GM18505 (cell line): ENCODE measurements around the gene CYSLTR2.

Experiments used
- ATAC-seq: cut with Tn5 transposase; IDR thresholded peaks from one replicate; pipeline ENCODE4 v1.9.1; 2021; ENCODE audit not compliant: unreplicated experiment
- POLR2A ChIP-seq: IDR thresholded peaks from 4 replicates; pipeline ENCODE4 v1.6.1; 2011; ENCODE audit warnings: borderline replicate concordance; ENCODE audit not compliant: insufficient read depth, insufficient read length; ENCODE audit errors: extremely low read depth

Gene CYSLTR2

DNA sequence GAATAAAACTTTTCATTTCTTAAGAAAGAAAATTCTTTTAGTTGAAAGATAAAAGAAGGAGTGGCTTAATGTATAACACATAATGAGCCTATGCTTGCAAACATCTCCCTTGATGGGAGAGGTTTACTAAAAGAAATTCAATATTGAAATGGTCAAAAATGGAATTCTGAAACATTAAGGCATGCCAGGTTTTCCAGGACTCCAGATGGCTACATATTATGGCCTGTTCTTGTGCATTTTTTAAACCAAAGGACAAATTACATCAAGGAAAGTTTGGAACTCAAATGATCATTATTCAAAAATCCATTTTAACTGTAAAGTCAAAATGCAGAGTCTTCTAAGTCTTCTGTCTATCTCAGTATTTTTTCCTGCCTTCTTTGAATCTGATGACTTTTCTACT lies 19.1 kb upstream of the CYSLTR2 start:
- TF ChIP-seq POLR2A, result no peak
- ATAC-seq, result no peak

DNA sequence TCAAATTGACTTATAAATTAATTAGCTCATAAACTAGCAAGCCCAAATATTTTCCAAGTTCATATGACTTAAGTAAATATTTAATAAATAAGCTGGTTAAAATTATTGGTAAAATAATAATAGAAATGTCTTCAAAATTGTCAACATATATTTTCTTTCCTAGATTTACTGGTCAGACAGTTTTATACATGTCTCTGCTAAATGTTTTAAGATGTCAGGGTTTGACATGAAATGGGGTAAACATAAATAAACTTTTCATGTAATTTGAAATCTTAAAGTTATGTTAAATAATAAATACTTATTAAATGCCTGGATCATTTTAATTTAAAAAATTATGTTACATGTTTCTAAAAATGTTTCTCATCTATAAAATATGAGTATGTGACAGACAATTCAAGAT lies 18.3 kb upstream of the CYSLTR2 start:
- no peak for TF ChIP-seq POLR2A
- ATAC-seq, result no peak

DNA sequence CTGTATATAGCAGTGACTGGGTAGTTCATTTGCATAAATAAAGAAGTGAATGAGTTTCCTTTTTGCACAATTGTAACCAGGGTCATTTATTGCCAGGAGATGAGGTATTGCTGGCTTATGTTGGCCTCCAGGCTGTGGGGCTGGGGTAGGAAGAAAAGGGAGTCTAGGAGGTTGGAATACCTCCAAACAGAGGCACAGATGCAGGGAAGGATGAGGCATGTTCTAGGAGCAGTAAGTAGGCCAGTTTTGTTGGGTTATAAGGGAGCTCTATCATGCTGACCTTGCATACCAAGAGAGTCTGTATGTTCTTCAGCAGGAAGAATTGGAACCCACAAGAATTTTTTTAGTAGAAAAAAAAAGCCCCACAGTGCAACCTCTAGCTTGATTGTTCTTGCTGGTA lies 17.2 kb upstream of the CYSLTR2 start:
- ATAC-seq, result no peak
- TF ChIP-seq POLR2A, result no peak

DNA sequence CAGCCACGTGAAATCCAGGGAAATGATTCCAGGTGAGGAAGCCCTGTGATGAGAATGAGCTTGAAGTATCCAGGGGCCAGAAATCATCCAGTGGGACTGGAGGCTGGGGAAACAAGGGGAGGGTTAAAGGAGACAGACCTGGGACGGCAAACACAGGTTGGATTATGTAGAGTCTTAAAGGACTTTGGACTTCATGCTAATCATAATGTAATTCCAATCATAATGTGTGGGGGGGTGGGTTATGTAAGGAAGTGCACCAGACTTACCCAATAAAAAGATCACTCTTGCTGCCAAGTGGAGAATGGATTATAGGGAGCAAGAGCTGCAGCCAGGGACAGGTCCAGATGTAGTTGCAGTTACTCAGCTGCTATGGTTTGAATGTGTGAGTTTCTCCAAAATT lies 16.1 kb upstream of the CYSLTR2 start:
- ATAC-seq, result no peak
- TF ChIP-seq POLR2A, result no peak

DNA sequence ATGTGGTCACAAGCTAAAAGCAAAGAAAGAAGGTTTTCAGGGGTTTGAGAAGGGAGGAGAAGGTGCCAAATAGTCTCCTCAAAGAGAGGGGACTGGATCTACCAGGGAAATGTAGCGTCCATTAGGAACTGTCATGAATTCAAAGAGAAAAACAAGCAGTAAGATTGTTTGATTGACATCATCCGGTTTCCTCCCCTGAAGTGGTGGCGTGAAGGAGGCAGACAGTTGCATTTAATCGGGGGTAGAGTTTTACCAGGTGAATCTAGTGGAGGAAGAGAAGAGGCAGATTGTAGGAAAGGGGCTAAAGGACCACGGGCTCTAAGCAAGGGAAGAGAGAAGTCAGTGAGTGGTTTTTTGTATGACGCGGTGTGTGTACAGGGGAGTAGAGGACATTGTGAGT lies 13.0 kb upstream of the CYSLTR2 start:
- ATAC-seq, result no peak
- TF ChIP-seq POLR2A, result no peak

DNA sequence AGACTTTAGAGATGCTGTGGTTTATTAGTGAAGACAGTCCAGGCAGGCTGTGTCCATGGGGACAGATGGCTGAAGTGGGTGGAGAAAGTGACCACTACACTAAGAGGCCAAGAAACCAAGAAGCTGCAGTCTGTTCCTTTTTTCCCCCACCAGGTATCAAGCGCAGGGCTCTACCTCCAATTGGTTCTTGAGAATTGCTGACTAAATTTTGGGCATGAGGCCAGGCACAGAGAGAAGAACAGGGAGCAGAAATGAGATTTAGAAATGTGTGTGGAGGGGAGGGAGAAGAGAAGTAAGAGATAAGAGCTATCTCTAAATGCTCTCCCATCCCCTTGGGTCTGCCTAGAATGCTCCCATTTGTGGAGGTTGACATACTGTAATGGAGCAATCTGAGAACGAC lies 12.3 kb upstream of the CYSLTR2 start:
- no peak for TF ChIP-seq POLR2A
- ATAC-seq, result no peak

DNA sequence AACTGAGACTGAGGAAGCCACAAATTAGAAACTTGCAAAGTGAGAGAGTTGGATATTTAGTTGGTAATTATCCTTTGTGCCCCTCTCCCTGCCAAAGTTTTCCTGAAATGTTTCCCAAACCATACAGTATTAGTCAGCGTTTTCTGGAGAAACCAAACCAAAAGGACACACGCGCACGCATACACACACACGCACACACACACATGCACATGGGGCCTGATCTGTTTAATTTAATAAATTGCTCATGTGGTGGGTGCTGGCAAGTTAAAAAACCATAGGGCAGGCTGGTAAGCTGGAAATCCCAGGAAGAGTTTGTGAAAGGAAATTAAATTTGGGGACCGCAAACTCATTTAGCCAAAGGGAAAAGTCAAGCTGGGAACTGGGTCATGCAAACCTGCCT lies 11.7 kb upstream of the CYSLTR2 start:
- ATAC-seq, result no peak
- no peak for TF ChIP-seq POLR2A

DNA sequence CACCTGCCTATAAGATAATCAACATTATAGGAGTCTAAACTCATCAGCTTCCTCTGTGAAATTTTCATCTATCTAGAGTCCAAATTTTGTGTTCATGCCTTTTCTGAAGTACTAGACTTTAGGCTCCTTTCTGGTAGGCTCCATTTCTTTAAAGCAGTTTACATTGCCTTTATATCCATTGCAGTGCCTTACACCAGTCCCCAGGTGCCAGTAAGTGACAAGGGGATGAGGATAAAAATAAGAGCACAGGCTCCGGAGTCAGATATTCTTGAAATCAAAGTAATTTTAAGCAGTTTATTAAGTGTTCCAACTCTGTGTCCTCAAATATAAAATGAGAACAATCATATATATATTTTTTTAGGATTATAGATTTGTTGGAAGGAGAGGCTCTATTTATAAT lies 10.6 kb upstream of the CYSLTR2 start:
- TF ChIP-seq POLR2A, result no peak
- ATAC-seq, result no peak

DNA sequence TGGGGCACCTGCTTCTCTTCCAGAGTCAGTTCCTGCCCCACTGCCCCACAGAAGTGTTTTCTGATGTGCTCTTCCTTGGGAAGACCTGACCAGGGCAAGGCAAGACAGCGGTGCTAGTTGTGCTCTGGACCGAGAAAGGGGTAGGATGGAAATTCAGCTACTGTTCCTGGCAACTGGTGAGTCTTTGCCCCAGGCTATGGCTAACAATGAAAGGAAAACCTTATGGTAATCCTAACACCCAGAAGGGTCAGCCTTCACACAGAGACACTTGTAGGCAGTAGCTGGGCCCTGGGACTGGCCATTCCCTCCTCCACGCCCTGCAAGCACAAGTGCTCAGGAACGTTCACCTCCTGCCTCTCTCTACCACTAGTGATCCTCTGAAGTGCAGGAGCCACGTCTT lies 9.6 kb upstream of the CYSLTR2 start:
- no peak for TF ChIP-seq POLR2A
- ATAC-seq, result no peak

DNA sequence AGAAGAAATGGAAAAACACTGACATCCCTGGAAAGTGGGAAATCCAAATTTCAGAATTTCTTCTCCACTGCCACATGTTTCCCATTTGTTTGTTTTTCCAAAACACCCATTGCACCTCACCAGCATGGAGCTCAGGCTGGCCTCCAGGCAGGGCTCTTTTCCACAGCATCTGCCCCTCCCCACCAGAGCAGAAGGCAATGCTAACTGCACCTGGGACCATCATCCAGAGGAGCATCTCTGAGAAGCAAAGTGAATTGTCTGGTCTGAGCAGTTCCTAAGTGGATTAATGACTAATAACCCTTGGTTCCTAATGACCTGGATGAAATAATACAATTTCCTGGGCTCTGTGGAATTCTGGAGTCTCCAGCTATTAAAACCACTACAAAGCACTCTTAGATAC lies 8.8 kb upstream of the CYSLTR2 start:
- TF ChIP-seq POLR2A, result no peak
- ATAC-seq, result no peak

DNA sequence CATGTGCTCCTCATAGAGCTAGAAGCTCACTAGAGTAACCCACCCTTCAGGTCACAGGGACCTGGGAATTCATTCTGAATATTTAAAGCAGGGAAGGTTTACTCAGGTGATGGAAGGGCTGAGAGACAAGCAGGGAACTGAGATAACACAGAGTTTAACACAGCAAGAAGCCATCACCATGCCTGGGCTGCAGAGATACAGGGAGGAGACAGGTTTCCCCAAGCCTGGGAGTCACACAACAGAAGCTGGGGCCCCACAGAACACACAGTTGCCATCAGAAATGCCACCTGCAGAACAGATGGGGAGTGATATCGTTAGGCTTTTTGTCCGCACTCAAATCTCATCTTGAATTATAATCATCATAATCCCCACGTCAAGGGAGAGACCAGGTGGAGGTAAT lies 7.9 kb upstream of the CYSLTR2 start:
- no peak for ATAC-seq
- TF ChIP-seq POLR2A, result no peak

DNA sequence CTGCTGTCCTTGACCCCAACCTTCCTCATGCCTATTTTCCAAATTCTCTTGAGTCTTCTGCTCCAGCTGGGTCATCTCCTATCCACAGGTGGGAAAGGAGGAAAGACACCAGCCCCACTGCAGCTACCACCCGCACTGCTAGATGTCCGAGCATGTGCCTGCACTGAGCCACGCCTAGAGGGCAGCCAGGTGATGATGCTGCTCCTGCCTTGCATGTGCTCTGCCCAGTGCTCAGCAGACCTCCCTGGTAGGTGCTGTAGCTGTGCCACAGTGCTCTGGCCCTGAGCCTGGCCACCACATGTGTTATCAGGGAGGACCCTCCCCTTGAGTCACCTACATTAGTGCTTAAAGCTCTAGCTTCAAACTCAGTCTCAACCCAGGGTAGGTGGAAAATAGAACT lies 6.9 kb upstream of the CYSLTR2 start:
- ATAC-seq, result no peak
- no peak for TF ChIP-seq POLR2A

DNA sequence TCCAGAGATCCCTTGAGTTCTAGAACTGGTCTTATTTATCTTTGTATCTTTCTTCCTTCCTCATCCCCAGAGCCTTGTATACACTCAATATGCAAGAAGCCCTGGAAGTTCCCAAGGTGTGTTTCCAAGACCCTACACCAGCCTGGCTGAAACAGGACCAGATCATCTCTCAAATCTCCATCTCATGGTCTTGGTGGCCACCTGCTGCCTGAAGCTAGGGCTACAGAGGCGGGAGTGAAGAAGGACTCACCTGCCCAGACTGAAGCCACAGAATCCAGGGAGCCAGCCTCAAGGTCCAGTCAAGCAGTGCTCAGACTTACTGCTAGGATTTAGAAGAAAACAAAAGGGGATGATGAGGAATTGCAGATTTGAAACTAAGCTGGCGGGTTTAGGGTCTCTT lies 6.1 kb upstream of the CYSLTR2 start:
- no peak for ATAC-seq
- no peak for TF ChIP-seq POLR2A

DNA sequence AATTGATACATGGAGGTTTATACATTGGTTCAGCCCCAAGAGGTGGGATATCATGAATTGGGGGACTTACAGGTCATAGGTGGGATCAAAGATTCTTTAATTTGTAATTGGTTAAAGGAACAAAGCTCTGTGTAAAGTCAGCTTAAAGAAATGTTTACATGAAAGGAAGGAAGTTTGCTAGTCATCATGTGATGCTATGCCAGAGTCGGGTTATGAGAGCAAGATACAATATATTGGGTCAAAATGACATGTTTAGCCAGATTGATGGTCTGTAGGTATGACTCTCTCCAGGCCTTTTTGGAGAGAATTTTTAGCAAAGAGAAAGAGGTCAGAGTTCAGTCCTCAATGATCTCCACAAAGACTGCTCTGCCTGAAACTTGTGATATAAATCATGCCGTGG lies 5.3 kb upstream of the CYSLTR2 start:
- no peak for ATAC-seq
- no peak for TF ChIP-seq POLR2A

DNA sequence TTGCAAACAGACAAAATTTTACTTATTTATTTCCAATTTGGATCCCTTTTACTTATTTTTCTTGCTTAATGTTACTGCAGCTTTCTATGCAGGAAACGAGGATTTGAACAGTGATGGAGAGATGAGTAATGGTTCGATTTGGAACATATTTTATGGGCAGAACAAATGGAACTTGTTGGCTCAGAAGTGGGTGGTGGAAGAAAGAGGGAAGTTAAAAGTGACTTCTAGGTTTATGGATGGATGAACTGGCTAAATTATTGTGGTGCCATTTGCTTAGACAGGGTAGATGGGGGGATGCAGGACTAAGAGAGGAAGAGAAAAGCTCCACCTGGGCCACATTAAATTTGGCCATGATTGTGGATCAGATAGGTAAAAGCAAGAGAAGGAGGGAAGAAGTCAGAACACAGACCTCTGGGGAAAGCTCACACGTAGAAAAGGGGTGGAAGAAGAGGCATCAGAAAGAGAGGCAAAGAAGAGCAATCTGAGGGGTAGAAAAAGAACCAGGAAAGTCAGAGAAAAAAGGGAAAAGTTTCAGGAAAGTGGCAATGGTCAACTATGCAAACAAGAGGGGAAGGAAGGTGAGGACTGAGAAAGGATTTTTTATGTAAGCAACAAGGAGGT lies 768 bp upstream of the CYSLTR2 start:
- no peak for TF ChIP-seq POLR2A
- no peak for ATAC-seq

DNA sequence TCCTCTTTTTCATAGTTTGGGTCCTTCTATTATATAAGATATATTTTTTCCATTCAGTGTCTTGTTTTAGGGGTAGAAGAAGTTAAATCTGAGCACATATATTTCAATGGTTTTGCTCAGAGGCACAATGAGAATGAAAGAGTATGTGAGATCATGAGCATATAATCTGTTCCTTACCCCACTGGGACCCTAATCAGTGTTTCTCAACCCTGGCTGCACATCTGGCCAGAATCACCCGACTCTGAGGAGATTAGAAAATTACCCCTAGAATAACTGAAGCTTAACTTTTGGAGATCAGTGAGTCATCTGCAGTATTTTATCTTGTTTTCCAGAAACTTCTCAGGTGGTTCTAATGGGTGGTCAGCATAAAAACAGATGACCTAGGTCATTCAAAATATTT lies 782 bp downstream of the CYSLTR2 start:
- no peak for ATAC-seq
- no peak for TF ChIP-seq POLR2A

DNA sequence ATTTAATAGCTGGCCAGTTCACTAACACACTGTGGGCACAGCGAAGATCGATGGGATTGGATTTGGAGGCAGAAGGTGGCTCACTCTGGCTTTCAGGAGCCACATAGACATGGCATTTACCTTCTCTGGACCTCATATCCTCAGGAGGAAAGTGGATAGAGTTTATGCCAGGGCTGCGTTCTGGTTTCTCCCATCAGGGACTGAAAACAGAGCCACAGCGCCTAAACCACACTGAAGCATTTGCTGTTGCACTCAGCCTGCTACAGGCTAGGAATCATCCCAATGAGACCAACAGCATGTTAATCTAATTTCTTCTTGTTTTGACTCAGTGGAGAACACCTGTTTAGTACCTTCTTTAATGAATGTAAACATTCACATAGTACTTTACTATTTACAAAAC lies 1.6 kb downstream of the CYSLTR2 start:
- no peak for ATAC-seq
- no peak for TF ChIP-seq POLR2A
